ENCODE measurements around the gene NAA16. TPM values are rescaled to one million over a fixed set of nuclear protein-coding genes. Genes with fewer than 3 reads are reported as not detected.

NAA16 gene
- total and polyA plus RNA-seq, 10 of the 15 experiments (the other 5 are each of a cell fraction or from before 2014, with no cell fraction given) = 5.4 to 18.5 (median 13.2) TPM

DNA sequence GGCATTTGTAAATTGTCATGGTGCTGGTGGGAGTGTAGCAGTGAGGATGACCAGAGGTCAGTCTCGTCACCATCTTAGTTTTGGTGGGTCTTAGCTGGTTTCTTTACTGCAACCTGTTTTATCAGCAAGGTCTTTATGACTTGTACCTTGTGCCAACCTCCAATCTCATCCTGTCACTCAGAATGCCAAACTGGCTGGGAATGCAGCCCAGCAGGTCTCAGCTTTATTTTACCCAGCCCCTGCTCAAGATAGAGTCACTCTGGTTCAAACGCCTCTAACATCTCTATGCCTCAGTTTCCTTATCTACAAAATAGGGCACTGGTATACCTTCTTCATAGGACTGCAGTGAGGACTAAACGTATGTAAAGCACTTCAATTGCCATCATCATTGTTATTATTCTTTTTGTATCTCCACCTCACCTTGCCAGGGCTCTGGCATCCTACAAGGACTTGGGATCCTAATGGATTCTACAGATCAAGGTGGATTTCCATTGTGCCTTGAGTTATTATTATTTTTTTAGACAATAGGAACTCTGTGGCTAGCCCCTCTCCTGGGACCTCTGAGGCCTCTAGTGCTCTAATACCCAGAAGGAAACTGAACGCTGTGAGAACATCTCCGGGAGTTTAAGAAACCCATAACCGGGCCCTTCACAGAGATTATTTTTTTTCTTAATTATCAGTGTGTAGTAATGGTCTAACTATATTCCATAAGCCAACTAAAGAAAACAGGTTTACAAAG lies 77.2 kb downstream of the NAA16 start:
- H3K4me1 ChIP-seq (ENCODE audit: control insufficient read depth, insufficient read depth, low read length) = no peaks in the 10 kb centered on the region
- no peaks in the 10 kb centered on the region for H3K27me3 ChIP-seq (replicated peaks in 1 of 2; ENCODE audit: control insufficient read depth in 2 of 2, insufficient read depth in 2 of 2, low read length in 1 of 2)
- ATAC-seq = no peak
- RAD21 ChIA-PET (ENCODE audit: unreplicated experiment) = no interaction called here
- H3K4me3 ChIP-seq = no peak overlapping the region
- no peak for DNase-seq (ENCODE audit: low read depth, low spot score)
- intact Hi-C loops (cut with micrococcal nuclease; ENCODE audit: unreplicated experiment) = loop anchor here (5.0 kb wide), 1 partner anchor 264 kb away; no protein-coding TSS in a partner anchor
- WGBS (ENCODE audit: insufficient coverage, insufficient replicate concordance, low lambda C conversion rate, missing lambda C conversion rate) = 59% methylated on average over 6 of the region's 6 CpGs
- no peak overlapping the region for H3K4me2 ChIP-seq (ENCODE audit: control insufficient read depth, insufficient read depth)
- H3K36me3 ChIP-seq (ENCODE audit: control insufficient read depth in 2 of 2, insufficient read depth in 2 of 2, low read length in 1 of 2) = no peaks in the 10 kb centered on the region
- no peaks in the 10 kb centered on the region for H3K9me3 ChIP-seq (replicated peaks; ENCODE audit: control insufficient read depth, insufficient read depth, low read length)
- FAIRE-seq = no peak
- POLR2A ChIA-PET = no interaction called here
- CTCF ChIA-PET = interaction anchor here (0.7 to 1.4 kb wide), 4 partner anchors 17 to 280 kb away, joined by 3 to 5 read pairs (median 3); no protein-coding TSS in a partner anchor
- SMC1A ChIA-PET (ENCODE audit: uncharacterized antibody, unreplicated experiment) = interaction anchor here (1.5 kb wide), 1 partner anchor 13 kb away, joined by 3 read pairs; no protein-coding TSS in a partner anchor
- H3K9ac ChIP-seq (ENCODE audit: control insufficient read depth, insufficient read depth, low read length) = no peak overlapping the region
- H4K20me1 ChIP-seq (ENCODE audit: control insufficient read depth, insufficient read depth) = no peaks in the 10 kb centered on the region
- no peaks in the 10 kb centered on the region for H3K79me2 ChIP-seq (ENCODE audit: control insufficient read depth, insufficient read depth, low read length)
- H3K27ac ChIP-seq (ENCODE audit: control insufficient read depth, insufficient read depth) = no peak overlapping the region
- in situ Hi-C loops (cut with MboI) = no loop called here
- no peak overlapping the region for H2AFZ ChIP-seq (ENCODE audit: control insufficient read depth, low read depth, low read length)
- BruUV-seq (replicated peaks) = no TSS peak
- TF ChIP-seq HCFC1 (IDR thresholded peaks at IDR 0.05; ENCODE audit: low read length) (no peak), IKZF1 (conservative IDR thresholded peaks at IDR 0.05) (no peak), SP1 (IDR thresholded peaks at IDR 0.05; ENCODE audit: low read depth, low read length) (no peak), NR2F1 (conservative IDR thresholded peaks at IDR 0.05) (no peak), RAD21 (IDR thresholded peaks at IDR 0.05; ENCODE audit: insufficient read depth, low read depth, low read length) (no peak), FOXK2 (IDR thresholded peaks at IDR 0.05) (no peak), NR2C1 (IDR thresholded peaks at IDR 0.05) (no peak), POU2F2 (IDR thresholded peaks at IDR 0.05; ENCODE audit: borderline replicate concordance, low read depth, low read length) (no peak), SUZ12 (IDR thresholded peaks at IDR 0.05; ENCODE audit: unreplicated experiment) (no peak)
- TF ChIP-seq, protein P1, sequence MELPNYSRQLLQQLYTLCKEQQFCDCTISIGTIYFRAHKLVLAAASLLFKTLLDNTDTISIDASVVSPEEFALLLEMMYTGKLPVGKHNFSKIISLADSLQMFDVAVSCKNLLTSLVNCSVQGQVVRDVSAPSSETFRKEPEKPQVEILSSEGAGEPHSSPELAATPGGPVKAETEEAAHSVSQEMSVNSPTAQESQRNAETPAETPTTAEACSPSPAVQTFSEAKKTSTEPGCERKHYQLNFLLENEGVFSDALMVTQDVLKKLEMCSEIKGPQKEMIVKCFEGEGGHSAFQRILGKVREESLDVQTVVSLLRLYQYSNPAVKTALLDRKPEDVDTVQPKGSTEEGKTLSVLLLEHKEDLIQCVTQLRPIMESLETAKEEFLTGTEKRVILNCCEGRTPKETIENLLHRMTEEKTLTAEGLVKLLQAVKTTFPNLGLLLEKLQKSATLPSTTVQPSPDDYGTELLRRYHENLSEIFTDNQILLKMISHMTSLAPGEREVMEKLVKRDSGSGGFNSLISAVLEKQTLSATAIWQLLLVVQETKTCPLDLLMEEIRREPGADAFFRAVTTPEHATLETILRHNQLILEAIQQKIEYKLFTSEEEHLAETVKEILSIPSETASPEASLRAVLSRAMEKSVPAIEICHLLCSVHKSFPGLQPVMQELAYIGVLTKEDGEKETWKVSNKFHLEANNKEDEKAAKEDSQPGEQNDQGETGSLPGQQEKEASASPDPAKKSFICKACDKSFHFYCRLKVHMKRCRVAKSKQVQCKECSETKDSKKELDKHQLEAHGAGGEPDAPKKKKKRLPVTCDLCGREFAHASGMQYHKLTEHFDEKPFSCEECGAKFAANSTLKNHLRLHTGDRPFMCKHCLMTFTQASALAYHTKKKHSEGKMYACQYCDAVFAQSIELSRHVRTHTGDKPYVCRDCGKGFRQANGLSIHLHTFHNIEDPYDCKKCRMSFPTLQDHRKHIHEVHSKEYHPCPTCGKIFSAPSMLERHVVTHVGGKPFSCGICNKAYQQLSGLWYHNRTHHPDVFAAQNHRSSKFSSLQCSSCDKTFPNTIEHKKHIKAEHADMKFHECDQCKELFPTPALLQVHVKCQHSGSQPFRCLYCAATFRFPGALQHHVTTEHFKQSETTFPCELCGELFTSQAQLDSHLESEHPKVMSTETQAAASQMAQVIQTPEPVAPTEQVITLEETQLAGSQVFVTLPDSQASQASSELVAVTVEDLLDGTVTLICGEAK (IDR thresholded peaks at IDR 0.05; ENCODE audit: borderline replicate concordance) = no peak
- TF ChIP-seq, protein P2, sequence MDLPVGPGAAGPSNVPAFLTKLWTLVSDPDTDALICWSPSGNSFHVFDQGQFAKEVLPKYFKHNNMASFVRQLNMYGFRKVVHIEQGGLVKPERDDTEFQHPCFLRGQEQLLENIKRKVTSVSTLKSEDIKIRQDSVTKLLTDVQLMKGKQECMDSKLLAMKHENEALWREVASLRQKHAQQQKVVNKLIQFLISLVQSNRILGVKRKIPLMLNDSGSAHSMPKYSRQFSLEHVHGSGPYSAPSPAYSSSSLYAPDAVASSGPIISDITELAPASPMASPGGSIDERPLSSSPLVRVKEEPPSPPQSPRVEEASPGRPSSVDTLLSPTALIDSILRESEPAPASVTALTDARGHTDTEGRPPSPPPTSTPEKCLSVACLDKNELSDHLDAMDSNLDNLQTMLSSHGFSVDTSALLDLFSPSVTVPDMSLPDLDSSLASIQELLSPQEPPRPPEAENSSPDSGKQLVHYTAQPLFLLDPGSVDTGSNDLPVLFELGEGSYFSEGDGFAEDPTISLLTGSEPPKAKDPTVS (IDR thresholded peaks at IDR 0.05; ENCODE audit: low read depth, low read length) = no peak
- TF ChIP-seq, protein P3, sequence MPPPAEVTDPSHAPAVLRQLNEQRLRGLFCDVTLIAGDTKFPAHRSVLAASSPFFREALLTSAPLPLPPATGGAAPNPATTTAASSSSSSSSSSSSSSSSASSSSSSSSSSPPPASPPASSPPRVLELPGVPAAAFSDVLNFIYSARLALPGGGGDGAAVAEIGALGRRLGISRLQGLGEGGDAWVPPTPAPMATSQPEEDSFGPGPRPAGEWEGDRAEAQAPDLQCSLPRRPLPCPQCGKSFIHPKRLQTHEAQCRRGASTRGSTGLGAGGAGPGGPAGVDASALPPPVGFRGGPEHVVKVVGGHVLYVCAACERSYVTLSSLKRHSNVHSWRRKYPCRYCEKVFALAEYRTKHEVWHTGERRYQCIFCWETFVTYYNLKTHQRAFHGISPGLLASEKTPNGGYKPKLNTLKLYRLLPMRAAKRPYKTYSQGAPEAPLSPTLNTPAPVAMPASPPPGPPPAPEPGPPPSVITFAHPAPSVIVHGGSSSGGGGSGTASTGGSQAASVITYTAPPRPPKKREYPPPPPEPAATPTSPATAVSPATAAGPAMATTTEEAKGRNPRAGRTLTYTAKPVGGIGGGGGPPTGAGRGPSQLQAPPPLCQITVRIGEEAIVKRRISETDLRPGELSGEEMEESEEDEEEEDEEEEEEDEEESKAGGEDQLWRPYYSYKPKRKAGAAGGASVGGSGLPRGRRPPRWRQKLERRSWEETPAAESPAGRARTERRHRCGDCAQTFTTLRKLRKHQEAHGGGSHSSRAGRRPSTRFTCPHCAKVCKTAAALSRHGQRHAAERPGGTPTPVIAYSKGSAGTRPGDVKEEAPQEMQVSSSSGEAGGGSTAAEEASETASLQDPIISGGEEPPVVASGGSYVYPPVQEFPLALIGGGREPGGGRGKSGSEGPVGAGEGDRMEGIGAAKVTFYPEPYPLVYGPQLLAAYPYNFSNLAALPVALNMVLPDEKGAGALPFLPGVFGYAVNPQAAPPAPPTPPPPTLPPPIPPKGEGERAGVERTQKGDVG (CRISPR knock-in tag; IDR thresholded peaks at IDR 0.05) = no peak
- TF ChIP-seq, protein P4, sequence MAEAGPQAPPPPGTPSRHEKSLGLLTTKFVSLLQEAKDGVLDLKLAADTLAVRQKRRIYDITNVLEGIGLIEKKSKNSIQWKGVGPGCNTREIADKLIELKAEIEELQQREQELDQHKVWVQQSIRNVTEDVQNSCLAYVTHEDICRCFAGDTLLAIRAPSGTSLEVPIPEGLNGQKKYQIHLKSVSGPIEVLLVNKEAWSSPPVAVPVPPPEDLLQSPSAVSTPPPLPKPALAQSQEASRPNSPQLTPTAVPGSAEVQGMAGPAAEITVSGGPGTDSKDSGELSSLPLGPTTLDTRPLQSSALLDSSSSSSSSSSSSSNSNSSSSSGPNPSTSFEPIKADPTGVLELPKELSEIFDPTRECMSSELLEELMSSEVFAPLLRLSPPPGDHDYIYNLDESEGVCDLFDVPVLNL (IDR thresholded peaks at IDR 0.05; ENCODE audit: low read depth, low read length) = no peak

Data from GM12878 (cell line).